Retinal pigment epithelial cell (primary cell): ENCODE measurements around the gene REP15.
"Not testable (repeated sequence)": the region's sequence is repeated elsewhere in the genome, so short reads cannot be mapped to it uniquely, and the experiment has no call there.

Experiments
- DNase-seq: peaks from one replicate; pipeline ENCODE4 v3.0.0-alpha.2; 2010; ENCODE audit warnings: low read depth
- H3K4me3 ChIP-seq: 2 replicates; pipeline ENCODE4 v1.5.1; 2011; ENCODE audit warnings: mild to moderate bottlenecking, low read length, control low read depth, moderate library complexity
- TF ChIP-seq, protein P1 (sequence below): conservative IDR thresholded peaks from 2 replicates; pipeline ENCODE4 v1.5.1; 2011; ENCODE audit warnings: low read depth, low read length, control low read depth, inconsistent platforms

The REP15 gene

DNA sequence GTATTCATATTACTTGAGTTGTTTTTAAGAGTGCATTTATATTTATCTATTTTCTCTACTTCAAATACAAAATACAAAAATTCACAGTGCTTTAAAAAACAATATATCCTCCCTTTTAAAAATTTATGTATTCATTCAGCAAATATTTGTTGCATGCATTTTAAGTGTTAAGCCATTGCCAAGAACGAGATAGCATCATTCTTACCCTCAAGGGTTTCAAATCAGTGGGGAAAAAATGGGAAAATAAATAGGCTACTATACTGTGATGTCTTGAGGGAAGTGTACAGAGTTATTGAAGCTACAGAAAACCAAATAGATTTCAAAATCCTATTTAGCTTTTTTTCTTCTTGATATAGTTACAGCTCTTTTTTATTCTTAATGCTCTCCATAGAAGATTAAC lies 37.5 kb downstream of the REP15 start:
- DNase-seq: no peak
- TF ChIP-seq, protein P1, sequence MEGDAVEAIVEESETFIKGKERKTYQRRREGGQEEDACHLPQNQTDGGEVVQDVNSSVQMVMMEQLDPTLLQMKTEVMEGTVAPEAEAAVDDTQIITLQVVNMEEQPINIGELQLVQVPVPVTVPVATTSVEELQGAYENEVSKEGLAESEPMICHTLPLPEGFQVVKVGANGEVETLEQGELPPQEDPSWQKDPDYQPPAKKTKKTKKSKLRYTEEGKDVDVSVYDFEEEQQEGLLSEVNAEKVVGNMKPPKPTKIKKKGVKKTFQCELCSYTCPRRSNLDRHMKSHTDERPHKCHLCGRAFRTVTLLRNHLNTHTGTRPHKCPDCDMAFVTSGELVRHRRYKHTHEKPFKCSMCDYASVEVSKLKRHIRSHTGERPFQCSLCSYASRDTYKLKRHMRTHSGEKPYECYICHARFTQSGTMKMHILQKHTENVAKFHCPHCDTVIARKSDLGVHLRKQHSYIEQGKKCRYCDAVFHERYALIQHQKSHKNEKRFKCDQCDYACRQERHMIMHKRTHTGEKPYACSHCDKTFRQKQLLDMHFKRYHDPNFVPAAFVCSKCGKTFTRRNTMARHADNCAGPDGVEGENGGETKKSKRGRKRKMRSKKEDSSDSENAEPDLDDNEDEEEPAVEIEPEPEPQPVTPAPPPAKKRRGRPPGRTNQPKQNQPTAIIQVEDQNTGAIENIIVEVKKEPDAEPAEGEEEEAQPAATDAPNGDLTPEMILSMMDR: no peak
- H3K4me3 ChIP-seq: no peak overlapping the region

GRCh38 chr12:27734321-27734720 lies 38.1 kb downstream of the REP15 start:
- not testable (repeated sequence) for DNase-seq, H3K4me3 ChIP-seq

DNA sequence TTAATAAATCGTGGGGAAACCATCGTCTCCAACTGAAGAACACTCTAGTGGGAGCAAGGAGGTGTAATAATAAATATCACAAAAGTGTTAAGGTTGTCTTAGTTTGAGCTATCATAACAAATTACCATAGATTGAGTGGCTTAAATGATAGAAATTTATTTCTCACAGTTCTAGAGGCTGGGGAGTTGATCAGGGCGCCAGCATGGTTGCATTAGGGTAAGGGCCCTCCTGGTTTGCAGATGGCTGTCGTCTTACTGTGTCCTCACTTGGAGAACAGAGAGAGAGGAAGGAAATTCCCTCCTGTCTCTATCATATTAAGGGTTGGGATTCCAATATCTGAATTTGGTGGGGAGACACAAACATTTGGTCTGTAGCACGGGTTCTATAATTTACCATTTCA lies 47.4 kb downstream of the REP15 start:
- TF ChIP-seq, protein P1: no peak
- no peak for DNase-seq
- no peak overlapping the region for H3K4me3 ChIP-seq

DNA sequence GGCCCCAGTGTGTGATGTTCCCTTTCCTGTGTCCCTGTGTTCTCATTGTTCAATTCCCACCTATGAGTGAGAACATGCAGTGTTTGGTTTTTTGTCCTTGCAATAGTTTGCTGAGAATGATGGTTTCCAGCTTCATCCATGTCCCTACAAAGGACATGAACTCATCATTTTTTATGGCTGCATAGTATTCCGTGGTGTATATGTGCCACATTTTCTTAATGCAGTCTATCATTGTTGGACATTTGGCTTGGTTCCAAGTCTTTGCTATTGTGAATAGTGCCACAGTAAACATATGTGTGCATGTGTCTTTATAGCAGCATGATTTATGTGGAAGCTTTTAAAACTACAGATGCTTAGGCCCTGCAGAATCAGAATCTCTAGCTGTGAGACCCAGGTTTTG lies 49.5 kb downstream of the REP15 start:
- H3K4me3 ChIP-seq, DNase-seq: not testable (repeated sequence)
